ENCODE measurements around the gene EPHB1. TPM values are rescaled to one million over a fixed set of nuclear protein-coding genes. Genes with fewer than 3 reads are reported as not detected.

Gene EPHB1
- total and polyA plus RNA-seq, 2 of the 13 experiments (the other 11 are each of a cell fraction or from before 2014, with no cell fraction given) = 0.07 to 0.21 TPM

GRCh38 chr3:135017003-135017893 is 222.2 kb downstream of the EPHB1 start (continued):
- TF ChIP-seq SOX5 (CRISPR knock-in tag; IDR thresholded peaks at IDR 0.05; ENCODE audit: borderline replicate concordance) (no peak), MAF1 (CRISPR knock-in tag; IDR thresholded peaks at IDR 0.05; ENCODE audit: borderline replicate concordance) (no peak)

DNA sequence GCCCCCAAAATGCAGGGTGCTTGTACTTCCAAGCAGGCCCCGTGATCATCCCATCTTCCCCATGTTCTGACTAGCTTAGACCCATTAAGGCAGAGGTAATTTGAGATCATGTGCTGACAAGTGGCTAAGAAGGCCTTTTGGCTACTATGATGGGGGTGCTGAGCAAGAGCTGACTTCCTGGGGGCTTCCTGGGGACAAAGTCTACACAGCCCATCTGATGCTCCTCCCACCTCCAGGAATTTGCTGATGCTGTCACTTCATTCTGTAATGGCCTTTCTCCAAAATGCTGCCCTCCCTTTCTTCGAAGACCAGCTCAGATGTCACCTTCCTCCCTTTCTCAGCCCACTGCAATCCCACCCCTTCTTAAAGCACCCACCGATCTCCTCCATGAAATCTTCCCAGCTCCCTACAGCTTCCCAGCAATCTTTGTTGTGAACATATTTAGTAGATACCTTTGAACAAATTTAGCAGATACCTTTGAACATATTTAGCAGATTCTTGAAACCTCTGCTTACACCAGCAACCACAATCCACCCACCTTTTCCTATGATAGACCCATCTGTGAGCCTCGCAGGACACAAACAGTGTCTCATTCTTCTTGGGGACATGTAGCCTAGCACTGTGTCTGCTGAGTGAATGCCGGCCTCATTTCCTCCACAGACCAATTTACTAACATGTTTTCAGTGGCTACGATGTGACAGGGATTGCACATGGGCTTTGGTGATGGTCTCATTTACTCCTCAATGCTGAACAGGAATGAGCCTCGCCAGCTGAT is 223.3 kb downstream of the EPHB1 start:
- no peak overlapping the region for H2AFZ ChIP-seq (ENCODE audit: low read length)
- ATAC-seq (no peak), DNase-seq (ENCODE audit: low spot score) (no peak), FAIRE-seq (no peak)
- intact Hi-C loops (cut with micrococcal nuclease; ENCODE audit: unreplicated experiment) (no loop called here), in situ Hi-C loops (cut with HindIII; ENCODE audit: extremely low pct_ligation_motif_present, low pct_unique_long_range_greater_than_20kb) (no loop called here)
- H3K4me3 ChIP-seq (replicated peaks in 1 of 3; ENCODE audit: insufficient read depth in 1 of 3, low read depth in 2 of 3, low read length in 3 of 3) = no peak overlapping the region
- no peaks in the 10 kb centered on the region for H3K9me3 ChIP-seq (ENCODE audit: low read length)
- H3K36me3 ChIP-seq (replicated peaks in 1 of 2; ENCODE audit: control insufficient read depth in 1 of 2, insufficient read depth in 2 of 2, low read length in 2 of 2) = no peaks in the 10 kb centered on the region
- H3K27ac ChIP-seq (ENCODE audit: extremely low read length, insufficient read depth, low read length) = no peak overlapping the region
- no peaks in the 10 kb centered on the region for H3K4me1 ChIP-seq (ENCODE audit: insufficient read depth, low read length)
- POLR2A ChIA-PET = no interaction called here
- H3K27me3 ChIP-seq (ENCODE audit: control insufficient read depth in 1 of 2, insufficient read depth in 2 of 2, low read length in 2 of 2) = no peaks in the 10 kb centered on the region; a peak in 1 of 5 replicates
- H3K79me2 ChIP-seq (ENCODE audit: insufficient read depth, low read length) = no peaks in the 10 kb centered on the region
- no peak overlapping the region for H3K9ac ChIP-seq (ENCODE audit: insufficient read depth, low read depth, low read length)
- WGBS (ENCODE audit: low lambda C conversion rate) = 4% methylated on average over 5 of the region's 7 CpGs
- no peaks in the 10 kb centered on the region for H4K20me1 ChIP-seq (ENCODE audit: insufficient read depth, low read length)
- no peak overlapping the region for H3K4me2 ChIP-seq (ENCODE audit: low read depth, low read length)
- CTCF ChIA-PET (ENCODE audit: low intra/inter-chr PET ratio, low total read pairs) = no interaction called here
- no TSS peak for BruUV-seq (replicated peaks)
- TF ChIP-seq ZNF710 (CRISPR knock-in tag; IDR thresholded peaks at IDR 0.05; ENCODE audit: borderline replicate concordance) = no peak
- no peak for TF ChIP-seq ZNF382 (CRISPR knock-in tag; IDR thresholded peaks at IDR 0.05; ENCODE audit: borderline replicate concordance)
- TF ChIP-seq SOX6 (IDR thresholded peaks at IDR 0.05) = no peak
- no peak for TF ChIP-seq SOX6 (CRISPR knock-in tag; IDR thresholded peaks at IDR 0.05)
- no peak for TF ChIP-seq ZNF274 (CRISPR knock-in tag; IDR thresholded peaks at IDR 0.05)
- TF ChIP-seq ZNF335 (CRISPR knock-in tag; IDR thresholded peaks at IDR 0.05) = no peak
- TF ChIP-seq KMT2B (CRISPR knock-in tag; IDR thresholded peaks at IDR 0.05) = no peak
- no peak for TF ChIP-seq HOXA5 (CRISPR knock-in tag; IDR thresholded peaks at IDR 0.05)
- TF ChIP-seq, protein P1, sequence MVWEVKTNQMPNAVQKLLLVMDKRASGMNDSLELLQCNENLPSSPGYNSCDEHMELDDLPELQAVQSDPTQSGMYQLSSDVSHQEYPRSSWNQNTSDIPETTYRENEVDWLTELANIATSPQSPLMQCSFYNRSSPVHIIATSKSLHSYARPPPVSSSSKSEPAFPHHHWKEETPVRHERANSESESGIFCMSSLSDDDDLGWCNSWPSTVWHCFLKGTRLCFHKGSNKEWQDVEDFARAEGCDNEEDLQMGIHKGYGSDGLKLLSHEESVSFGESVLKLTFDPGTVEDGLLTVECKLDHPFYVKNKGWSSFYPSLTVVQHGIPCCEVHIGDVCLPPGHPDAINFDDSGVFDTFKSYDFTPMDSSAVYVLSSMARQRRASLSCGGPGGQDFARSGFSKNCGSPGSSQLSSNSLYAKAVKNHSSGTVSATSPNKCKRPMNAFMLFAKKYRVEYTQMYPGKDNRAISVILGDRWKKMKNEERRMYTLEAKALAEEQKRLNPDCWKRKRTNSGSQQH (CRISPR knock-in tag; IDR thresholded peaks at IDR 0.05; ENCODE audit: low read depth) = no peak
- no peak for TF ChIP-seq MED8 (CRISPR knock-in tag; IDR thresholded peaks at IDR 0.05; ENCODE audit: insufficient replicate concordance)
- no peak for TF ChIP-seq CBX2 (IDR thresholded peaks at IDR 0.05; ENCODE audit: low read depth, low read length)
- no peak for TF ChIP-seq CBX2 (CRISPR knock-in tag; IDR thresholded peaks at IDR 0.05; ENCODE audit: low read depth)
- TF ChIP-seq ELF4 (CRISPR knock-in tag; IDR thresholded peaks at IDR 0.05; ENCODE audit: borderline replicate concordance) = no peak
- no peak for TF ChIP-seq ZNF670 (CRISPR knock-in tag; IDR thresholded peaks at IDR 0.05; ENCODE audit: borderline replicate concordance)
- TF ChIP-seq ZBTB21 (CRISPR knock-in tag; IDR thresholded peaks at IDR 0.05) = no peak
- TF ChIP-seq ZNF446 (CRISPR knock-in tag; IDR thresholded peaks at IDR 0.05) = no peak
- TF ChIP-seq ZMYM4 (CRISPR knock-in tag; IDR thresholded peaks at IDR 0.05) = no peak
